Cardiac muscle cell (in vitro differentiated cells and primary cell): Measurements from ENCODE around the gene PKHD1. TPM values are rescaled to one million over a fixed set of nuclear protein-coding genes. Genes with fewer than 3 reads are reported as not detected.

ENCODE experiments used
- DNase-seq, 2 donors: peaks; one replicate each; pipeline versions ENCODE4 v3.0.0 to v3.0.0-alpha.2; 2010 to 2017; ENCODE audit warnings: low read depth in 1 of 2, low spot score in 1 of 2
- H3K27ac ChIP-seq: fragments of 200-600 bp; sonication (generic); 2 replicates; pipeline ENCODE4 v1.5.1; 2016
- H3K27me3 ChIP-seq: fragments of 200-600 bp; sonication (generic); 2 replicates; pipeline ENCODE4 v1.6.0; 2016; ENCODE audit warnings: control low read depth
- H3K36me3 ChIP-seq: fragments of 200-600 bp; sonication (generic); 2 replicates; pipeline ENCODE4 v1.5.1; 2016; ENCODE audit warnings: control low read depth
- H3K4me1 ChIP-seq: fragments of 200-600 bp; sonication (generic); 2 replicates; pipeline ENCODE4 v1.8.1; 2017; ENCODE audit warnings: low read depth, mild to moderate bottlenecking, mixed run types
- H3K4me3 ChIP-seq: fragments of 200-600 bp; sonication (generic); 2 replicates; pipeline ENCODE4 v1.5.1; 2016; ENCODE audit warnings: mild to moderate bottlenecking
- H3K9me3 ChIP-seq: fragments of 200-600 bp; sonication (generic); 2 replicates; pipeline ENCODE4 v1.5.1; 2017; ENCODE audit warnings: low read depth, mild to moderate bottlenecking, control low read depth
- CTCF ChIP-seq: IDR thresholded peaks from 2 replicates; pipeline ENCODE4 v1.5.1; 2012; ENCODE audit warnings: low read depth, mild to moderate bottlenecking, low read length
- polyA plus RNA-seq: library from polyadenylated mRNA; unstranded; fragments of >200 nt; fragmentation: Nextera tagmentation; extraction: Ambion mirVana; gene quantifications from 2 replicates; pipeline ENCODE4 v1.2.1, GENCODE V29; 2016
- total RNA-seq: library from RNA; depleted of rRNA; stranded (reverse); fragments of >200 nt; gene quantifications from 2 replicates; pipeline ENCODE4 v1.2.3, GENCODE V29; 2016

PKHD1 gene
- total and polyA plus RNA-seq, 2 experiments from 2014 or later, result not detected

GRCh38 chr6:51644426-51644825, 443.0 kb downstream of the PKHD1 start:
- Histone ChIP-seq H3K27me3 (no peaks in the 10 kb centered on the region), H3K4me3 (no peak overlapping the region), H3K27ac (no peak overlapping the region), H3K36me3 (no peaks in the 10 kb centered on the region), H3K4me1 (no peaks in the 10 kb centered on the region), H3K9me3 (no peaks in the 10 kb centered on the region)
- no peak for DNase-seq
- no peak for TF ChIP-seq CTCF

GRCh38 chr6:51640021-51640420, 447.4 kb downstream of the PKHD1 start:
- no peak overlapping the region for H3K4me3 ChIP-seq
- TF ChIP-seq CTCF, result no peak

GRCh38 chr6:51633424-51633823, 454.0 kb downstream of the PKHD1 start:
- no peak for DNase-seq
- H3K27ac ChIP-seq, result no peak overlapping the region
- no peak for TF ChIP-seq CTCF

More at GRCh38 chr6:51640021-51640420, 447.4 kb downstream of the PKHD1 start:
- Histone ChIP-seq H3K27ac (no peak overlapping the region), H3K4me1 (no peaks in the 10 kb centered on the region), H3K36me3 (no peaks in the 10 kb centered on the region), H3K27me3 (no peaks in the 10 kb centered on the region), H3K9me3 (no peaks in the 10 kb centered on the region)
- no peak for DNase-seq

GRCh38 chr6:51630011-51630410, 457.4 kb downstream of the PKHD1 start:
- H3K27me3 ChIP-seq, result no peaks in the 10 kb centered on the region
- H3K9me3 ChIP-seq, result no peaks in the 10 kb centered on the region
- no peak overlapping the region for H3K4me3 ChIP-seq
- H3K36me3 ChIP-seq, result no peaks in the 10 kb centered on the region
- TF ChIP-seq CTCF, result no peak
- no peak for DNase-seq
- no peaks in the 10 kb centered on the region for H3K4me1 ChIP-seq
- H3K27ac ChIP-seq, result no peak overlapping the region

More at GRCh38 chr6:51633424-51633823, 454.0 kb downstream of the PKHD1 start:
- Histone ChIP-seq H3K4me1 (no peaks in the 10 kb centered on the region), H3K9me3 (no peaks in the 10 kb centered on the region), H3K27me3 (no peaks in the 10 kb centered on the region), H3K4me3 (no peak overlapping the region), H3K36me3 (no peaks in the 10 kb centered on the region)

GRCh38 chr6:51626391-51626790, 461.0 kb downstream of the PKHD1 start:
- DNase-seq, result no peak
- Histone ChIP-seq H3K9me3 (no peaks in the 10 kb centered on the region), H3K36me3 (no peaks in the 10 kb centered on the region), H3K4me1 (no peaks in the 10 kb centered on the region), H3K27ac (no peak overlapping the region), H3K4me3 (no peak overlapping the region), H3K27me3 (no peaks in the 10 kb centered on the region)
- no peak for TF ChIP-seq CTCF

- no peak for DNase-seq
- TF ChIP-seq CTCF, result no peak
- no peaks in the 10 kb centered on the region for H3K36me3 ChIP-seq
- no peaks in the 10 kb centered on the region for H3K27me3 ChIP-seq
- H3K4me3 ChIP-seq, result no peak overlapping the region
- no peaks in the 10 kb centered on the region for H3K9me3 ChIP-seq
- H3K27ac ChIP-seq, result no peak overlapping the region
- no peaks in the 10 kb centered on the region for H3K4me1 ChIP-seq
These were observed 461.8 kb downstream of the PKHD1 start for GRCh38 chr6:51625566-51625965.
